HepG2 (cell line): ENCODE data around the gene PCYT2. TPM values are rescaled to one million over a fixed set of nuclear protein-coding genes. Genes with fewer than 3 reads are reported as not detected.

Source experiments
- ASH2L ChIP-seq: fragments of 300-600, 200-600 bp; sonication (generic); IDR thresholded peaks from 2 replicates; pipeline ENCODE4 v1.7.0; 2017; ENCODE audit warnings: low read depth, mild to moderate bottlenecking, moderate library complexity, mixed read lengths, low read length; ENCODE audit not compliant: insufficient read length
- ATF7 ChIP-seq, 2 experiments: fragments of 450-650 bp in 1 of 2; sonication (generic) in 1 of 2; formaldehyde crosslinking in 1 of 2; IDR thresholded peaks; 2 replicates each; pipeline versions ENCODE4 v1.4.0 to v1.6.1; 2016 to 2020; ENCODE audit warnings: antibody characterized with exemption in 1 of 2, mild to moderate bottlenecking in 1 of 2, missing genetic modification reagents in 1 of 2
- BORCS8-MEF2B ChIP-seq: sonication (generic); formaldehyde crosslinking; IDR thresholded peaks from 2 replicates; pipeline ENCODE4 v1.8.0; 2022; ENCODE audit warnings: mild to moderate bottlenecking, missing genetic modification reagents
- CHCHD3 ChIP-seq: sonication (generic); formaldehyde crosslinking; IDR thresholded peaks from 2 replicates; pipeline ENCODE4 v1.8.0; 2022; ENCODE audit warnings: mild to moderate bottlenecking, missing genetic modification reagents, moderate library complexity
- CREB3 ChIP-seq: sonication (generic); formaldehyde crosslinking; IDR thresholded peaks from 2 replicates; pipeline ENCODE4 v1.5.0; 2020; ENCODE audit warnings: missing genetic modification reagents
- CSRNP2 ChIP-seq: sonication (generic); formaldehyde crosslinking; conservative IDR thresholded peaks from 2 replicates; pipeline ENCODE4 v1.8.0; 2022; ENCODE audit warnings: low read depth, missing genetic modification reagents
- GLI4 ChIP-seq: sonication (generic); formaldehyde crosslinking; IDR thresholded peaks from 2 replicates; pipeline ENCODE4 v1.5.1; 2020; ENCODE audit warnings: missing genetic modification reagents, mild to moderate bottlenecking, moderate library complexity, borderline replicate concordance
- HNRNPH1 ChIP-seq: fragments of 200-400 bp; formaldehyde crosslinking; optimal IDR thresholded peaks from 2 replicates; pipeline ENCODE3; 2017; ENCODE audit warnings: mild to moderate bottlenecking, low read depth, low read length
- IRF9 ChIP-seq: sonication (generic); formaldehyde crosslinking; IDR thresholded peaks from 2 replicates; pipeline ENCODE4 v1.8.0; 2022; ENCODE audit warnings: missing genetic modification reagents, mild to moderate bottlenecking, borderline replicate concordance
- JUND ChIP-seq: sonication (generic); formaldehyde crosslinking; IDR thresholded peaks from 2 replicates; pipeline ENCODE4 v1.8.0; 2022; ENCODE audit warnings: mild to moderate bottlenecking, missing genetic modification reagents
- MBNL3 ChIP-seq: fragments of 250-450 bp; sonication (Bioruptor Pico); conservative IDR thresholded peaks from 2 replicates; pipeline ENCODE4 v1.8.0; 2022; ENCODE audit warnings: mild to moderate bottlenecking, inconsistent platforms
- MEF2D ChIP-seq: sonication (generic); formaldehyde crosslinking; IDR thresholded peaks from 2 replicates; pipeline ENCODE4 v1.5.1; 2020; ENCODE audit warnings: mild to moderate bottlenecking, missing genetic modification reagents
- NR3C1 ChIP-seq: sonication (generic); formaldehyde crosslinking; IDR thresholded peaks from 2 replicates; pipeline ENCODE4 v1.4.0; 2020; ENCODE audit warnings: missing genetic modification reagents
- SOX5 ChIP-seq: IDR thresholded peaks from 2 replicates; pipeline ENCODE4 v1.6.1; 2016; ENCODE audit warnings: borderline replicate concordance
- STAT5B ChIP-seq: sonication (generic); formaldehyde crosslinking; IDR thresholded peaks from 2 replicates; pipeline ENCODE4 v1.4.0; 2020; ENCODE audit warnings: missing genetic modification reagents
- TFDP2 ChIP-seq: sonication (generic); formaldehyde crosslinking; IDR thresholded peaks from 2 replicates; pipeline ENCODE4 v1.4.0; 2020; ENCODE audit warnings: missing genetic modification reagents
- ZBTB1 ChIP-seq: sonication (generic); formaldehyde crosslinking; IDR thresholded peaks from 2 replicates; pipeline ENCODE4 v1.4.0; 2020; ENCODE audit warnings: missing genetic modification reagents, borderline replicate concordance
- ZKSCAN5 ChIP-seq: sonication (generic); formaldehyde crosslinking; IDR thresholded peaks from 2 replicates; pipeline ENCODE4 v1.5.1; 2020; ENCODE audit warnings: mild to moderate bottlenecking, missing genetic modification reagents
- ZNF256 ChIP-seq: sonication (generic); formaldehyde crosslinking; conservative IDR thresholded peaks from 2 replicates; pipeline ENCODE4 v1.4.0; 2020; ENCODE audit warnings: missing genetic modification reagents
- ZNF275 ChIP-seq: sonication (generic); formaldehyde crosslinking; IDR thresholded peaks from 2 replicates; pipeline ENCODE4 v1.8.0; 2022; ENCODE audit warnings: missing genetic modification reagents, mild to moderate bottlenecking, inconsistent platforms, borderline replicate concordance
- ZNF333 ChIP-seq: sonication (generic); formaldehyde crosslinking; IDR thresholded peaks from 2 replicates; pipeline ENCODE4 v1.4.0; 2020; ENCODE audit warnings: mild to moderate bottlenecking, missing genetic modification reagents, borderline replicate concordance
- polyA plus RNA-seq, 8 experiments: library from polyadenylated mRNA; depleted of rRNA in 3 of 8; stranded (reverse) in 7 of 8; unstranded in 1 of 8; fragments of >200 nt; fragmentation: Illumina TruSeq in 4 of 8; extraction: Trizol in 4 of 8; gene quantifications; 2 replicates each; pipeline versions ENCODE4 v1.2.1 to v1.2.3, GENCODE V29; 2011 to 2016; ENCODE audit warnings: low read depth in 4 of 8, missing spikeins in 1 of 8, mixed read lengths in 1 of 8; ENCODE audit not compliant: insufficient read depth in 1 of 8
- total RNA-seq, 5 experiments: library from RNA; depleted of rRNA; stranded (reverse); fragments of >200 nt; fragmentation: Illumina TruSeq; extraction: Trizol; gene quantifications; 2 replicates each; pipeline ENCODE4 v1.2.3, GENCODE V29; 2016; ENCODE audit warnings: low read depth in 1 of 5

The PCYT2 gene
- total and polyA plus RNA-seq, 2 of the 13 experiments (the other 11 are each of a cell fraction or from before 2014, with no cell fraction given), result 147 to 297 TPM

- TF ChIP-seq IRF9 (CRISPR knock-in tag) (peak; percentile 91), GLI4 (CRISPR knock-in tag) (peak; percentile 94), SOX5 (CRISPR knock-in tag) (peak; percentile 43; the same call in 1 of the 2 replicates), CHCHD3 (CRISPR knock-in tag) (peak; percentile 93; the same call in 1 of the 2 replicates), CREB3 (CRISPR knock-in tag) (no peak), JUND (CRISPR knock-in tag) (peak; percentile 96), MBNL3 (0 out of 2 replicates have a peak, but pooled peaks have one; percentile 94), ZKSCAN5 (CRISPR knock-in tag) (no peak), TFDP2 (CRISPR knock-in tag) (peak; percentile 88), MEF2D (CRISPR knock-in tag) (peak; percentile 68; the same call in 1 of the 2 replicates), ZNF333 (peak; percentile 92; the same call in 1 of the 2 replicates), ZNF256 (CRISPR knock-in tag) (no peak), ATF7 (IDR thresholded peaks at IDR 0.05) (peak; percentile 93), ATF7 (CRISPR knock-in tag; IDR thresholded peaks at IDR 0.05) (peak; percentile 98), CSRNP2 (CRISPR knock-in tag) (no peak), ZBTB1 (peak; percentile 35; the same call in 1 of the 2 replicates), STAT5B (CRISPR knock-in tag) (peak; percentile 87; the same call in 1 of the 2 replicates), BORCS8-MEF2B (CRISPR knock-in tag) (peak; percentile 6; the same call in 1 of the 2 replicates), NR3C1 (CRISPR knock-in tag) (0 out of 2 replicates have a peak, but pooled peaks have one; percentile 65), HNRNPH1 (no peak), ZNF275 (CRISPR knock-in tag) (peak; percentile 99), ASH2L (peak; percentile 86)
Observed at GRCh38 chr17:81860756-81861568, 50.2 kb downstream of the PCYT2 start (continued).
